Activated CD4-positive, alpha-beta memory T cell treated with anti-CD3 and anti-CD28 coated beads, Interleukin-2, amount 10 ng/mL, durations not matched to agents 7 days and 5 days (primary cell): ENCODE results near the gene TESK1. TPM values are rescaled to one million over a fixed set of nuclear protein-coding genes. Genes with fewer than 3 reads are reported as not detected.

Experiments
- CTCF ChIA-PET: fragments of 350-600 bp; sonication (Branson Sonifier 250); formaldehyde crosslinking; loops from one replicate; lab custom pipeline; 2021; ENCODE audit warnings: antibody characterized with exemption, inconsistent platforms; lab: Charles Lee
- POLR2A ChIA-PET: fragments of 350-600 bp; sonication (Branson Sonifier 250); formaldehyde crosslinking; loops from one replicate; lab custom pipeline; 2021; ENCODE audit warnings: antibody characterized with exemption; lab: Charles Lee
- DNase-seq: peaks from one replicate; pipeline ENCODE4 v3.0.0-alpha.2; 2020
- H3K27ac Mint-ChIP-seq: one replicate; pipeline ENCODE4 v1.8.0; 2021; ENCODE audit warnings: mild to moderate bottlenecking, mixed read lengths
- H3K27me3 Mint-ChIP-seq: one replicate; pipeline ENCODE4 v1.8.0; 2021; ENCODE audit warnings: mixed read lengths
- H3K36me3 Mint-ChIP-seq: one replicate; pipeline ENCODE4 v1.8.0; 2021; ENCODE audit warnings: low read depth, mixed read lengths
- H3K4me1 Mint-ChIP-seq: one replicate; pipeline ENCODE4 v1.8.0; 2021; ENCODE audit warnings: mixed read lengths
- H3K4me3 Mint-ChIP-seq: one replicate; pipeline ENCODE4 v1.8.0; 2021; ENCODE audit warnings: mild to moderate bottlenecking, mixed read lengths
- H3K9me3 Mint-ChIP-seq: one replicate; pipeline ENCODE4 v1.8.0; 2021; ENCODE audit warnings: mixed read lengths
- total RNA-seq, 2 experiments: library from RNA; stranded (reverse); gene quantifications; one replicate each; pipeline ENCODE4 v1.2.3, GENCODE V29; 2021

The TESK1 gene, protein sequence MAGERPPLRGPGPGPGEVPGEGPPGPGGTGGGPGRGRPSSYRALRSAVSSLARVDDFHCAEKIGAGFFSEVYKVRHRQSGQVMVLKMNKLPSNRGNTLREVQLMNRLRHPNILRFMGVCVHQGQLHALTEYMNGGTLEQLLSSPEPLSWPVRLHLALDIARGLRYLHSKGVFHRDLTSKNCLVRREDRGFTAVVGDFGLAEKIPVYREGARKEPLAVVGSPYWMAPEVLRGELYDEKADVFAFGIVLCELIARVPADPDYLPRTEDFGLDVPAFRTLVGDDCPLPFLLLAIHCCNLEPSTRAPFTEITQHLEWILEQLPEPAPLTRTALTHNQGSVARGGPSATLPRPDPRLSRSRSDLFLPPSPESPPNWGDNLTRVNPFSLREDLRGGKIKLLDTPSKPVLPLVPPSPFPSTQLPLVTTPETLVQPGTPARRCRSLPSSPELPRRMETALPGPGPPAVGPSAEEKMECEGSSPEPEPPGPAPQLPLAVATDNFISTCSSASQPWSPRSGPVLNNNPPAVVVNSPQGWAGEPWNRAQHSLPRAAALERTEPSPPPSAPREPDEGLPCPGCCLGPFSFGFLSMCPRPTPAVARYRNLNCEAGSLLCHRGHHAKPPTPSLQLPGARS
- 10 to 100 TPM; 31.7 to 32.3 TPM for total RNA-seq

DNA sequence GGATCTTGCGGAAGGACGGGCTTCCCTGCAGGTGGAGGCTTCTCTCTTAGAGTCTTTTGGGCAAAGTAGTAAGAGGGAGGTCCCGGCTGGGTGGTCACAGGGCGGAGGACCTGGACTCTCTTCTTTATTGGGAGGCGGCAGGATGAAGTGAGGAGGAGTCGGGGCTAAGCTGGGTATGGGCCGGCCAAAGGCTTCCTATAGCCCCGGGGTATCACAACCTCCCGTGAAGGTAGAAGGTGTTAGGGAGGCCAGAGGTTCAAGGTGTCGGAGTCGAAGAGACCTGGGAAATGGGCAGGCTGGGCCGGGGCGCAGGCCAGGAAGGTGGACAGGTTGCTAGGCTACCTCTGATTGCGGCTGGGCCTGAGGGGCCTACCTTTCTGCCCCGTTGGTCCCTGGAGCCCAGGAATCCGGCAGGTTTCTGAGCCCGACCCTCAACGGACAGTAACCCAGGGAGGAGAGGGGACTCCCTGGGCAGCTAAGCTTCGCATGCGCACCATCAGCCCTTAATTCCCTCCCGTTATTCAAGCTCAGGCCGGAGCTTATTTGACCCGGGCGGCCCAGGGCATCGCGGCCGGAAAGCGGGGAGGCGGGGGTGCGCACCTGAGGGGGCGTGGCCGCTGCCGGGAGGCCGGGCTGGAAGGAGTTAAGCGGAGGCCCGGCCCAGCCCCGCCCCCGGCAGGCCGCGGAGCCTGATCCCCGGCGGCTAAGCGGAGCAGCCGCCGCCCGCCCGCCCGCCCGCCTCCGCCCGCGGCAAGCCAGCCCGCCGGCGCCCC, at the start of gene TESK1:
Gene TESK1 (plus strand): TSS at position 685 of the 773 bp plus-strand sequence. CDS start 358 bp downstream, outside the sequence.
- CTCF ChIA-PET: interaction anchor here (0.6 to 3.3 kb wide), 14 partner anchors 9 to 221 kb away, joined by 3 to 50 read pairs (median 8); partner anchors contain the start of genes ARHGEF39, CCDC107, CD72 and CREB3
- POLR2A ChIA-PET: interaction anchor here (0.6 to 3.0 kb wide), 13 partner anchors 9 to 586 kb away, joined by 3 to 19 read pairs (median 7); partner anchors contain the start of genes ARHGEF39, CCDC107, CLTA and CREB3
- peak; percentile 88 for DNase-seq
- Mint-ChIP-seq H3K4me1 (peaks cover 30% of the 10 kb centered on the region), H3K27me3 (no peaks in the 10 kb centered on the region), H3K9me3 (no peaks in the 10 kb centered on the region), H3K36me3 (peaks cover 21% of the 10 kb centered on the region), H3K4me3 (peak within 1 kb of the TSS; percentile 96), H3K27ac (peak within 1 kb of the TSS; percentile 99)

DNA sequence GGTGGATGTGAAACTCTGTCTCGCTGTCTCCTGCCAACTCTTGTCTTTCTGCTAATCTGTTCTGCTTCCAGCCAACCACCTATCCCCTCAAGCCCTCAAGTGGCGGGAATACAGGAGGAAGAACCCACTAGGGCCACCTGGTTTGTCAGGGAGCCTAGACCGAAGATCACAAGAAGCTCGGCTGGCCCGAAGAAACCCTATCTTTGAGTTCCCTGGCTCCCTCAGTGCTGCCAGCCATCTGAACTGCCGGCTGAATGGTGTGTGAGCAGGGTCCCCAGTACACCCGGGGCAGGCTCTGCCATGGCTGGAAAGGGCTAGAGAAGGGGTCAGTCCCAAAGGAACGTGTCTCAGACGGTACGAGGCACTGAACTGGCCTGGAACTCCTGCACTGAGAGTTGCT, 49.2 kb upstream of the TESK1 start:
- no peaks in the 10 kb centered on the region for H3K9me3 Mint-ChIP-seq
- H3K27me3 Mint-ChIP-seq: peaks cover 6% of the 10 kb centered on the region
- ChIA-PET CTCF (interaction anchor here (0.6 to 1.5 kb wide), 2 partner anchors 326 to 440 kb away, joined by 3 to 5 read pairs; partner anchors contain the start of gene ATOSB), POLR2A (no interaction called here)
- H3K36me3 Mint-ChIP-seq: no peaks in the 10 kb centered on the region
- no peak overlapping the region for H3K27ac Mint-ChIP-seq
- DNase-seq: no peak
- no peaks in the 10 kb centered on the region for H3K4me1 Mint-ChIP-seq
- no peak overlapping the region for H3K4me3 Mint-ChIP-seq

DNA sequence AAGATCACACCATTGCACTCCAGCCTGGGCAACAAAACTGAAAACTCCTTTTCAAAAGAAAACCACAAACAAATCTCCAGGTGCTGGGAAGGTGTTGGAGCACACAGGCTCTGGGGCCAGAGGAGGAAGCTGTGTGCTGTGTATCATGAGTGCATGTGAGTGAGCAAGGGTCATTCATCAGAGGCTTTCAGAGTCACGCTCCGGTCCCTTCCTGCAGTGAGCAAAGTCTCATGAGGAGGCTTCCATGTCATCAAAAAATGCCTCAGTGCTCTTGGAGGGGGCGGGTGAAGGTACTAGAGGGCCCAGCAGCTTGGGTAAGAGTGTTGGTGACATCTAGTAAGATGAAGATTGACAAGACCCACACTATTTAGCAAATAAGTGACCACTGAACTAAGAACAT, 48.3 kb upstream of the TESK1 start:
- peak overlapping the region; percentile 21 for H3K27ac Mint-ChIP-seq
- no peaks in the 10 kb centered on the region for H3K4me1 Mint-ChIP-seq
- CTCF ChIA-PET: no interaction called here

DNA sequence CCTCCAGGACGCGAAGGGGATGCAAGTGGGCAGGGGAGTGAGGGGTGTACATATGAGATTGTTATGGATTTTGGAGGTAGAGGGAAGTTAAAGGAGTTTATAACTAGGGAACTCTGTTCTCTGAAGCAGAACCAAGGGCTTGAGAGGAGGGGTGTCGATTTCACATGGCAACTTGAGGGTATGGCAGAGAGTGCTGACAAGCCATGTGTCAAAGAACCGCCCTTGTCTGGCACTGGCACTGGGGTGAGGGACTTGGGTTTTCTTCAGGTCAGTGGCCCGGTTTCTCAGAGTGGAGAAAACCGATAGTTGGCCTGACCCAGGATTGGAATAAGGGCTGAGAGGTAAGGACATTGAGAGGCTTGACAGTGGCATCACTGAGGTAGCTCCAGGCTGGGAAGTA, 47.7 kb upstream of the TESK1 start:
- ChIA-PET POLR2A (no interaction called here), CTCF (interaction anchor here (0.5 kb wide), 1 partner anchor 1744 kb away, joined by 3 read pairs; no protein-coding TSS in a partner anchor)
- no peak for DNase-seq
- H3K9me3 Mint-ChIP-seq: no peaks in the 10 kb centered on the region
- H3K4me1 Mint-ChIP-seq: no peaks in the 10 kb centered on the region
- no peak overlapping the region for H3K4me3 Mint-ChIP-seq
- H3K27ac Mint-ChIP-seq: no peak overlapping the region
- no peaks in the 10 kb centered on the region for H3K36me3 Mint-ChIP-seq
- no peaks in the 10 kb centered on the region for H3K27me3 Mint-ChIP-seq

More for the DNA sequence above, 48.3 kb upstream of the TESK1 start:
- POLR2A ChIA-PET: no interaction called here
- Mint-ChIP-seq H3K4me3 (no peak overlapping the region), H3K27me3 (no peaks in the 10 kb centered on the region), H3K9me3 (no peaks in the 10 kb centered on the region), H3K36me3 (no peaks in the 10 kb centered on the region)
- no peak for DNase-seq

DNA sequence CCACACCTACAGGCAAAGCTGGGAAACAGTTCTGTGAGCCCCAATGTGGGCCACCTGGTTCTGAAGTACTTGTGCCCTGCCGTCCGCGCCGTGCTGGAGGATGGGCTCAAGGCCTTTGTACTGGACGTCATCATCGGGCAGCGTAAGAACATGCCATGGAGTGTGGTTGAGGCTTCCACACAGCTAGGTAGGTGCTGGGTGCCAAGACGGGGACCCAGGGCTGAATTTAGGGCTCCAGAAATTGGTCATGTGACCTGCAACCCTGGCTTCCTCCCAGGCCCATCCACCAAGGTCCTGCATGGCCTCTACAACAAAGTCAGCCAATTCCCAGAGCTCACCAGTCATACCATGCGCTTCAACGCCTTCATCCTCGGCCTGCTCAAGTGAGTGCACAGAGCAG, 46.9 kb upstream of the TESK1 start:
- CTCF ChIA-PET: no interaction called here
- Mint-ChIP-seq H3K36me3 (no peaks in the 10 kb centered on the region), H3K27me3 (no peaks in the 10 kb centered on the region), H3K9me3 (no peaks in the 10 kb centered on the region), H3K4me3 (no peak overlapping the region), H3K4me1 (no peaks in the 10 kb centered on the region), H3K27ac (no peak overlapping the region)
- no peak for DNase-seq
- POLR2A ChIA-PET: no interaction called here

DNA sequence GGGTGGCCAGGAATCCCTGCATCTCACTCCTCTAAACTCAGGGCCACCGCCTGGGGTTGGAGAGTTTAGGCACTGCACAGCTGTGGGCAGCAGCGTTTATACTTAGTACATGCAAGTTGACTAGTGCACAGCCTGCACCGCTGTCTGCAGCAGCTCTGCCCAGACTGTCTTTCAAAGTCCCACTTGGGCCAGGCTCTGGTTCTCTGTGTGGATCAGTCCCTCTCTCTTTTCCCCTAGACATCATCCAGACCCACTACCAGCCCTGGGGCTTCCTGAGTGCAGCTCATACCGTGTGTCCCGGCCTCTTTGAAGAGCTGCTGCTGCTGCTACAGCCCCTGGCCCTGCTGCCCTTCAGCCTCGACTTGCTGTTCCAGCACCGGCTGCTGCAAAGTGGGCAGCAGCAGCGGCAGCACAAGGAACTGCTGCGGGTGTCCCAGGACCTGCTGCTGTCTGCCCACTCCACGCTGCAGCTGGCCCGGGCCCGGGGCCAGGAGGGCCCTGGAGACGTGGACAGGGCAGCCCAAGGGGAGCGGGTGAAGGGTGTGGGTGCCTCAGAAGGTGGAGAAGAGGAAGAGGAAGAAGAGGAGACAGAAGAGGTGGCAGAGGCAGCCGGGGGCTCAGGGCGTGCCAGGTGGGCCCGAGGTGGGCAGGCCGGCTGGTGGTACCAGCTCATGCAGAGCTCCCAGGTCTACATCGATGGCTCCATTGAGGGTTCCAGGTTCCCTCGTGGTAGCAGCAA, 45.1 kb upstream of the TESK1 start:
- Mint-ChIP-seq H3K27me3 (no peaks in the 10 kb centered on the region), H3K36me3 (no peaks in the 10 kb centered on the region)
- CTCF ChIA-PET: no interaction called here

DNA sequence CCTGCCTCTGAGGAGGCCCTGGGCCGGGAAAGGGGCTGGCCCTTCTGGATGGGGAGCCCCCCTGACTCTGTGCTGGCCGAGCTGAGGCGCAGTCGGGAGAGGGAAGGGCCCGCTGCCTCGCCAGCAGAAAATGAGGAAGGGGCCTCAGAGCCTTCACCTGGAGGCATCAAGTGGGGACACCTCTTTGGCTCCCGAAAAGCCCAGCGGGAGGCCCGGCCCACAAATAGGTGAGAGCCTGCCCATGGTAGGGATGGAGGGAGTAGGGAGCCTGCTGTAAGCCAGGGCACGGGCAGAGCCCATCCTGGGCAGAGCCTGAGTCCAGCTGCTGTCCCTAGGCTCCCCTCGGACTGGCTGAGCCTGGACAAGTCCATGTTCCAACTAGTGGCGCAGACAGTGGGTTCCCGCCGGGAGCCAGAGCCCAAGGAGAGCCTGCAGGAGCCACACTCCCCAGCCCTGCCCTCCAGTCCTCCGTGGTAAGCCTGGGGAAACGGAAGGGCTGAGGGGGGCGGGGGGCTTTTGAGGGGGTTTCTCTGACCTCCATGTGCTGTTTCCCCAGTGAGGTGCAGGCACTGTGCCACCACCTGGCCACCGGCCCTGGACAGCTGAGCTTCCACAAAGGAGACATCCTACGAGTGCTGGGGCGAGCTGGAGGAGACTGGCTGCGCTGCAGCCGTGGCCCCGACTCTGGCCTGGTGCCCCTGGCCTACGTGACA, 44.3 kb upstream of the TESK1 start:
- no peak for DNase-seq
- H3K27ac Mint-ChIP-seq: no peak overlapping the region
- ChIA-PET CTCF (no interaction called here), POLR2A (no interaction called here)
- no peaks in the 10 kb centered on the region for H3K36me3 Mint-ChIP-seq
- H3K4me3 Mint-ChIP-seq: no peak overlapping the region
- H3K4me1 Mint-ChIP-seq: peaks cover 3% of the 10 kb centered on the region
- H3K27me3 Mint-ChIP-seq: no peaks in the 10 kb centered on the region
- no peaks in the 10 kb centered on the region for H3K9me3 Mint-ChIP-seq

More for the DNA sequence above, 45.1 kb upstream of the TESK1 start:
- Mint-ChIP-seq H3K4me3 (no peak overlapping the region), H3K27ac (no peak overlapping the region), H3K4me1 (peaks cover 3% of the 10 kb centered on the region), H3K9me3 (no peaks in the 10 kb centered on the region)
- POLR2A ChIA-PET: no interaction called here
- no peak for DNase-seq

DNA sequence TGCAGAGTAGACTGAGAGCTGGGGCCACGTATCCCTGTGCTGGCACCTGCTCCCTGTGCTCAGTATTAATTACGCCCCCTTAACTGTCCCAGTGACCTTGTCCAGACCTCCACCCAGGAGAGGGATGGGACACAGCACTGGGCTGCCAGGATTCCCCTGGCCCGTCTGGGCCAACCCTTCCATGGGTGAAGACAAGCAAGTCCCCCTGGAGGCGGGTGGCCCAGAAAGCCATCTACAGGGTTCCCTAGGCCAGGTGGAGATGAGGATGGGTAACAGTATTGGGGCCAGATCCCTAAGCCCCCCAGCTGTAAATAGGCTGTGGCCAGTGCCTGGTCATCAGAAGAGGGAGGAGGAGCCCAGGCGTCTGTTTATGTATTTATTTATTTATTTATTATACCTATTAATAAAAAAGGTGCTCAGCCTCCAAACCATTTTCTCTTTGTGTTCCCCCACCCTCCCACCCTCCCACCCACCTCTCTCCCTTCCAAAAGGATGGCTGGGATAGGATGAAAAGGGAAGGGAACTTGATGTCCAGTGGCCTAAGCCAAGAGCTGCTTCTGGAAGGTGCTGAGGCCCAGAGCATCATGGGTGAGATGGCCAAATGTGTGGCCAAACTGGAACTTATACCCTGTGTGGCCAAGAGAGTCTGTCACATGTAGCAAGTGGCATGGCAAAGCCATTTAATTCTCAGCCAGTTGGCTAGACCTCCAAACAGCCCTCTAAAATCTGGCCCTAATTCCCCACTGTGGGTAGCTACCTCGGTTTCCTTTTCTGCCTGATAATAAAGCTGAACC, 43.4 kb upstream of the TESK1 start:
- no peaks in the 10 kb centered on the region for H3K36me3 Mint-ChIP-seq
- POLR2A ChIA-PET: no interaction called here

DNA sequence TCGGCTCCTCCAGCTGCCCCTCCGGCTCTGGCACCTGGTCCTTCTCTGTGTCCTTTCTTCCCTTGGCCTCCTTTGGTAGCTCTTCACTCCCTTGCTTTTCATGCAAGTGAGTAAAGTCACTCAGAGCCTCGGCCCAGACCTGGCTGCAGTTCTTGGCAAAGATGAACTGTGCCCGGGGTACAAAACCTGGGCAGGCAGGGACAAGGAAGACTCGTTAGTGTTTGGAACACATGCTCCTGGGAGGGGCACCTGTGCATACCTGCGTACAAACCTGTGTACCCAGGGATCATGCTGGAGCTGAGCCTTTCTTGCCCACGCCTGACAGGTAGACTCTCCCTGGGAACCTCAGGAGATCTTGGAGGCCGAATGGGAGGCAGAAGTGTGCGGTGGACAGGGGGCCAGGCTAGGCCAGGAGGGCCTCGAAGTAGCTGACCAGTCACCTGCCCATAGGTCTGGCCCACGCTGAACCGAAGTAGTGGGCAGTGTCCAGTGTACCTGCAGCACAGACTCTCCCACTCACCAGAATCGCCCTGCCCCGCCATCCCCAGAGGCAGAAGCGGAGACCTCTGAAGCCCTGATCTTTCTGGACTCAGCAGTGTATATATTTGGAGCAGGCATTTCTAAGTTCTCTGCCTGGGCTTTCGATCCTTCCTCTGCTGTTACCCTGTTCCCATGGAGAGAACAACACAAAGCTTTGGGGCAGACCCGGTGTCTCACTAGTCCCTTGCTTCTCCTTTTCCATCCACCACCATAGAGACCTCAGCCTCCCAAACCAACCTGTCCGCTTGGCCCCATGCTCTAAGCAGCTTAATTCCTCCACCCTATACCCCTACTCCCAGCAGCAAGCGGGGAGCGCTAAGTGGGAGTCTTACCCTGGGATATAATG, 41.9 kb upstream of the TESK1 start:
- Mint-ChIP-seq H3K4me1 (peaks cover 8% of the 10 kb centered on the region), H3K36me3 (no peaks in the 10 kb centered on the region), H3K4me3 (no peak overlapping the region), H3K27me3 (no peaks in the 10 kb centered on the region), H3K27ac (no peak overlapping the region), H3K9me3 (no peaks in the 10 kb centered on the region)
- POLR2A ChIA-PET: no interaction called here
- CTCF ChIA-PET: no interaction called here
- no peak for DNase-seq

More for the DNA sequence above, 43.4 kb upstream of the TESK1 start:
- CTCF ChIA-PET: interaction anchor here (1.4 kb wide), 1 partner anchor 9 kb away, joined by 5 read pairs; no protein-coding TSS in a partner anchor
- Mint-ChIP-seq H3K27me3 (no peaks in the 10 kb centered on the region), H3K4me3 (no peak overlapping the region), H3K27ac (no peak overlapping the region), H3K4me1 (peaks cover 5% of the 10 kb centered on the region), H3K9me3 (no peaks in the 10 kb centered on the region)
- DNase-seq: no peak

DNA sequence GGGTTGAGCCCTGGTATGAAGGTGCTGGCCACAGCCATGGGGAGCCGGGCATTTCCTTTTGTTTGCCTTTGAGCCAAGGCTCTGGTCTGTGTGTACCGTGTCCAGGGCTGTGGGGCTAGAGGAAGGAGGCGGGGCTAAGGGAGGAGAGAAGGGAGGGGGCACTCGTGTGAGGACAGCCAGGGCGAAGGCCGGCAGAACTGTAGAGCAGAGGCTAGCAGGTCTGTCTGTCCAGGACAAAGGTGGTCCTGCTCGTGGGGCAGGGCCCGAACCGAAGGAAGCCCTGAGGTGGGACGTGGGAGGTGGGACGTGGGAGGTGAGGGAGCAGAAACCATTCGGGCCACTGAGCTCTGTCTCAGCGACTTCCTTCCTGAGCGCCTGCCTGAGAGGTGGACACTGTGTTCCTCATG, 41.3 kb upstream of the TESK1 start:
- Mint-ChIP-seq H3K9me3 (no peaks in the 10 kb centered on the region), H3K27me3 (no peaks in the 10 kb centered on the region), H3K27ac (no peak overlapping the region), H3K36me3 (no peaks in the 10 kb centered on the region), H3K4me3 (no peak overlapping the region), H3K4me1 (peaks cover 8% of the 10 kb centered on the region)
- POLR2A ChIA-PET: no interaction called here
- CTCF ChIA-PET: no interaction called here
- no peak for DNase-seq
